GM10847 (cell line): ENCODE measurements around the gene FAT3.

Source experiments
- POLR2A ChIP-seq: IDR thresholded peaks from 2 replicates; pipeline ENCODE4 v1.6.1; 2011; ENCODE audit not compliant: insufficient read length; ENCODE audit errors: extremely low read depth

Gene FAT3

DNA sequence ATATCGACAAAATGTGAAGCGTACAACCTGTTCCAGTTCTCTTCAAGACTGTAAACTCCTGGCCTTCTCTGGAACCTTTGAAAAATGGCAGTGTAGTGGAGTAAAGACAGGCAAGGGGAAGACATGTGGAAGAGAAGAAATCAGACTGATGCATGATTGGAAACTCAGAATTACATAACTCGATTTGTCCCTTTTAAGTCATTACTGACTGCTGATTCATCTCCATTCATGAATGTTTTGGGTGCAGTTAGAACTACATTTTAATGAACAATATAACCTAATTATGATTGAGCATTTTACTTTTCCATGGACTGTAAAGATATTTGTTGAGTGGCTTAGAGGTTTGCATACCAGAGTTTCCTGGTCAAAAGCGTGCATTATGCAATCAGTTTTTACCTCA lies 32.9 kb downstream of the FAT3 start:
- TF ChIP-seq POLR2A, result no peak

- TF ChIP-seq POLR2A, result no peak
Observed at GRCh38 chr11:92259861-92260260, 35.2 kb downstream of the FAT3 start.

DNA sequence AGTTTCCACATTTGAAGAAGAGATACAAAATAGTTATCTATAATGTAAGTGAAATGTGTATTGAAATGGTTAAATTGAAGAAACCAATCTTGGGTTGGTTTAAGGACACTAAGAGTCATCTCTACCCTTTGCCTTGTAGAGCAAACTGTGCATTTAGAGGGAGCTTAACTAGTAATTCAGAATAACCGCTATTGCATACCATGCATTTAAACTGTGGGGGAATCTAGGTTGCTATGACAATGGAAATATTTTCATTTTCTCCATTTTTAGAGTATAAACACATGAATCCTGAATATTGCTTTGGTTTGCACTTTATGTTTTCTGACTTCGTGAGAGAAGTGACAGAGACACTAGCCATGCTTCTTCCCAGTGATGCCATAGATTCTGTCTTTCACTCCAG lies 39.7 kb downstream of the FAT3 start:
- TF ChIP-seq POLR2A, result no peak

- TF ChIP-seq POLR2A, result no peak
Observed at GRCh38 chr11:92266806-92267205, 42.2 kb downstream of the FAT3 start.

DNA sequence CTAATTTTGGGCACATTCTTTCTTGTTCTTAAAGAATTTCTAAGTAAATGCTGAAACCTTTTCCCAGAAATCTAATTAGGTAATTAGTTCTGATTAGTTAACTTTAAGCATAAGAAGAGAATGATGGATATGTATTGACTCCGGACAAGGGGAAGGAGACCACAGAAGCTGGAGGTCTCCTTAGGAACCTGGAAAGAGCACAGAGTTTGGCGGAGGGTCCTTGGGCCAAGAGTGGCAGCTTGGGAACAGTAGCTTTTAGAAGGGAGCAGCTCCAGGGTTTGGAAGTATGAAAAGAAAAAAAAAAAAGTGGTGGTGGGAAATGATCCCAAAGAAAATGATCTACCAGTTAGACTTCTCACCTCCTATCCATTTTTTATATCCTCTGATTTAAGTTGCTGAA lies 42.7 kb downstream of the FAT3 start:
- no peak for TF ChIP-seq POLR2A

- no peak for TF ChIP-seq POLR2A
Observed at GRCh38 chr11:92267968-92268367, 43.4 kb downstream of the FAT3 start.

DNA sequence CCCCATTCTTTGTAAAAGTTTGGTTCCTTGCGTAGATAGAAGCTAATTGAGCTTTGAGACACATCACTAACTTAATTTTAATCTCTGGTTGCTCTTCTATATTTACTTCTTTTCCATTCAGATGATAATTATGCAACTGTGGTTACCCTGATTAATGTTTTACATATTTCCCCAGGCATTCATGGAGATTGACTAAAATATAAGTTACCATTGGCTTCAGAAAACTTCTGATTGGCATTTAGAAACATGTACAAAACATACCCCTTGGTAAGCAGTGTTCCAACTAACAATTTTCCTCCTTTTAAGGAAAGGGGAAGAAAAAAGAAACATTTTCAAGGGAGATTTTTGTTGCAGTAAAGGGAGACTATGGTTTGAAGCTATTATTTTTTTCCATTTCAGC lies 43.9 kb downstream of the FAT3 start:
- TF ChIP-seq POLR2A, result no peak

DNA sequence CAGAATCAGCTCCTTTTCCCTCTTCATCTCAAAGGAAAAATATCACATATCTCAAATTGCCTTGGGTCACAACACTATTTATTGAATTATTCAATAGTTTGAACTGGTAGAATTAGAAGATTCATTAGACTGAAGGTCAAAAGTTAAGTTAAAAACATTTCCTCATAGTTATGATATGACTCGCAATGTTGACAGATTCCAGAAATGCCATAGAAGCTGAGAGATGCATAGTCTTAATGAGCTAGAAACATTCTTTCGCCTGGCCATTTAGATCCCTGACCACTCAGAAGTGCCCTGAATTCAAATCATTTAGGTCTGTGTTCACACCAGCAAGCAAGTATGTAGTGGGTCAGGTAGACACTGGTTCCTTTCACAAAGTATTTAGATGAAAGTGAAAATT lies 44.4 kb downstream of the FAT3 start:
- TF ChIP-seq POLR2A, result no peak

DNA sequence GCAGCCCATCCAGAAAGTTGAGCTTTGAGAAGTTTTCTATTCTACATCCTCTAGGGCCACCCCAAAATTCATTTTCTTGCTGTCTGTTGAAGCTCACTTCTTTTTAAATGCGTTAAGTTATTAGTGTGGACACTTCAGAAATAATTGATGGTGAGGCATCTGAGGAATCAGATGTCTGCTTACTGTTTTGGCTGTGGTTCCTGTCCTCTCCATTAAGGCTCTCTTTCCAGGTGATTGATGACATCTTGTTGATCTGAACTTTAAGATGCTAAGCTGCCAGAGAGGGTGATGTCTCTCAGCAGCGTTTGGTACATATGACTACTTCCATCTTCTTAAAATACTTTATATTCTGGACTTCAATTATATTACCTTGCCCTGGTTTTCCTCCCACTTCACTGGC lies 45.2 kb downstream of the FAT3 start:
- TF ChIP-seq POLR2A, result no peak

DNA sequence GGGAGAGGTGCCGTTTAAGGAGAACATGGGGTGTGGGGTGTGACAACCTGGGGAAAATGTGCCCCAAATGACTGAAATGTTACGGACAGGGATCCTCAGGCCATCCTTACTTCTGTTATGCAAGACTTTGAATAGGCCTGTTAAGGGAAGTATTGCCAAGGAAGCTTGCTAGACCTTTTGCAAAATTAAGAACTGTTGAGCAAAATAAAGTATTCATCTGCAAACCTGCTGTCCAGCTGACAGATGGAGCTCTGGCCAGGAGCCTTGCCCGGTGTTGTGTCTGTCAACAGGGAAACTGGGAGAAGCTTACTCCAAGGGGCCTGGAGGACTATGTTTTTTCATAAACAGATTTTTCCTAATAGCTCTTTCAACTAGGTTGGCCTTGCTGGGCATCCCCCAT lies 48.0 kb downstream of the FAT3 start:
- TF ChIP-seq POLR2A, result no peak
